NCI-H2171 (cell line): ENCODE data around the gene ADK.
"Not testable (repeated sequence)": the region's sequence is repeated elsewhere in the genome, so short reads cannot be mapped to it uniquely, and the experiment has no call there.

Experiments used
- DNase-seq: peaks from one replicate; lab custom pipeline; 2025; lab: John Stamatoyannopoulos, UW

The ADK gene

GRCh38 chr10:74145133-74145532 lies 5.9 kb upstream of the ADK start:
- DNase-seq: no peak

DNA sequence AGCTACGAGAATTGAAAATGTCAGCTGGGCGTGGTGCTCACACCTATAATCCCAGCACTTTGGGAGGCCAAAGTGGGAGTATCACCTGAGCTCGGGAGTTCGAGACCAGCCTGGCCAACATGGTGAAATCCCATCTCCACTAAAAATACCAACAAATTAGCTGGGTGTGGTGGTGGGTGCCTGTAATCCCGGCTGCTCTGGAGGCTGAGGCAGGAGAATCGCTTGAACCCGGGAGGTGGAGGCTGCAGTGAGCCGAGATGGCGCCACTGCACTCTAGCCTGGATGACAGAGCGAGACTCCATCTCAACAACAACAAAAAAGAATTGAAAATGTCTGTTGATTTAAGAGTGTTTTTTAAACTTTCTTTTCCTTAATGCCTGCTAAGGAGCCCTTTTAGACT lies 4.0 kb upstream of the ADK start:
- not testable (repeated sequence) for DNase-seq

DNA sequence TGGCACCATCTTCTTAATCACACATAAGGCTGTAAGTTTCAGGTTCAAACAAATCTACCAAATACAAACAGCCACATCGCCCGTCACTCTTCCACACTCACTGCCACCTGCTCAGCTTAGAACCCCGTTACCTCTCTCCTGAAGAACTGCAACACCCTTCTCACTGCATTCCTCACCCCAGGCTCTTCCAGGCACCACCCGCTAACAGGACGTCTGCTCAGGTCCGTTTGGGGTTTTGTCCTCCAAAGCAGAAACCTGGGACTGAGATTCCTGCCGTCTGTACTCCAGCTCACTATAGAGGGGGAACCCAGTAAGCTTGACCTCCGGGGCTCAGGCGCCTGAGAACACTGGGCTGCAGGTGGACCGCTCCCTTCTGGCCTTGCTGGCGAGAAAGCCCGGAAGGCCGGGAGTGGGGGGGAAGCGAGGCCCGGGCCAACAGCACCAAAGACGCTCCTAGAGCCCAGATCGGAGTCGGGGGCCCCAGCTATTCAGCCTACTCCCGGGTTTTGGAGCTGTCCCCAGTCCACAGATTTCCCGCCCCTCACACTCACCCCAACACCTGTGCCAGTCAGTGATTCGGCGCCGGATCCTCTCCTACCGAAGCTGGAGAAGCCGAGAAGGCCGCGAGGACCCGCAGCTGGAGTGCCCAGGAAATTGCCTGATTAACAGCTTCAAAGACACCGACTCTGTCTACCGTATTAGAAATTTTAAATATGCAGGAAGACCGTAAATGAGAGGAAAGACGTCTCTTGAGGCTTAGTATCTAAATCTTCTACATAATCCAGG lies 624 bp upstream of the ADK start, which contains the start of gene AP3M1:
AP3M1 (minus strand) TSS at position 625 of the 786 bp plus-strand sequence. CDS start 12,449 bp downstream, outside the sequence.
- peak; percentile 78 for DNase-seq

GRCh38 chr10:74151879-74152722 lies 1.1 kb downstream of the ADK start:
- no peak for DNase-seq

- no peak for DNase-seq
These were observed 2.1 kb downstream of the ADK start for GRCh38 chr10:74153123-74153522.

DNA sequence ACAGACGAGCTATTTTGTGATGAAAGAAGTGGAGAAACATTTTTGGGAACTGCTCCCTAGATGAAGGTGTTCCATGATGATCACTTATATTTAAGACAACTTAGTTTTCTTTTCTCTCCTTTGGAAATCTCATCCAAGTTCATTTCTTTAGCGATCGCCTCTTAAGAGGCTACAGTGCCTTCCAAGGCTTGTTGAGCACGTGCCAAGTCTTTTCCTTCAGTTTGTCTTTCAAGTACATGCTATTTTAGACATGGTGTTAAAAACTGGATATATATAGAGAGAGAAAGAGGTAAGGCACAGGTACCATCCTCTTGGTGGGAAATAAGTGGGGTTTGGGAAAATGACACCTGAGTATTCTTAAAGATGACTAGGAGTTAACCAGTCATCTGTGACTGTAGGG lies 2.7 kb downstream of the ADK start:
- DNase-seq: no peak

GRCh38 chr10:74156919-74157289 lies 5.9 kb downstream of the ADK start:
- no peak for DNase-seq

GRCh38 chr10:74160013-74160412 lies 9.0 kb downstream of the ADK start:
- no peak for DNase-seq

DNA sequence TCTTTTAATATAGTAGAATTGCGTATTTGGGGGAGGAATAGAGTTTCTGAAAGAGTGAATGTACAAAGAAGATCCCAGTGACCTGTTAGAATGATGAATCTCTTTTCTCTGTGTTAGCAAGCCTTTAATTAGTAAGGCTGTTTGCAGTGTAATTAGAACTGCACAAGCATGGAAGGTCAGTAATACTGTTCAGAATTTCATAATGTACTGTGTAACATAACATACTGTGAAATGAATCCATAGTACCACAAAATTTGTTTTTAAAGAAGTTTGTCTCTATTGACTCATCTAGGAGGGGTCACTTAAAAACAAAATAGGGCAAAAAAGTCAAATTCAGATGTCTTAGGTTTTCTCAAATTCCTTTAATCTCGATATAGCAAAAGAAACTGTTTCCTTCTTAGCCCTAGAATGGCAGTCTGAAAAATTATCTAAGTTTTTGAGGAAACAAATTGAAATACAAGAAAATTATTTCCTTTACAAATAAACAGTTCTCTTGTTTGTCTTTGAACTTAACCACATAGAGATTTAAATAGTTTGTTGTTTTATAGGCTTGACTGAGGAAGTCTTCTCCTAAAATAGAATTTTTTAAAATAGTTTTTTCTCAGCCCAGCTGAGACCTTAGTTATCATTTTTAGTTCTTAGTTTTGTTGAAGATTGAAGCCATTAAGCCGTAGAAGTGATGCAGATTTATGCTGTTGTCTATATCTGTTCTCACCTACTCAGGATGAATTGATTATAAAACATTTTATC lies 12.5 kb downstream of the ADK start:
- DNase-seq: no peak

DNA sequence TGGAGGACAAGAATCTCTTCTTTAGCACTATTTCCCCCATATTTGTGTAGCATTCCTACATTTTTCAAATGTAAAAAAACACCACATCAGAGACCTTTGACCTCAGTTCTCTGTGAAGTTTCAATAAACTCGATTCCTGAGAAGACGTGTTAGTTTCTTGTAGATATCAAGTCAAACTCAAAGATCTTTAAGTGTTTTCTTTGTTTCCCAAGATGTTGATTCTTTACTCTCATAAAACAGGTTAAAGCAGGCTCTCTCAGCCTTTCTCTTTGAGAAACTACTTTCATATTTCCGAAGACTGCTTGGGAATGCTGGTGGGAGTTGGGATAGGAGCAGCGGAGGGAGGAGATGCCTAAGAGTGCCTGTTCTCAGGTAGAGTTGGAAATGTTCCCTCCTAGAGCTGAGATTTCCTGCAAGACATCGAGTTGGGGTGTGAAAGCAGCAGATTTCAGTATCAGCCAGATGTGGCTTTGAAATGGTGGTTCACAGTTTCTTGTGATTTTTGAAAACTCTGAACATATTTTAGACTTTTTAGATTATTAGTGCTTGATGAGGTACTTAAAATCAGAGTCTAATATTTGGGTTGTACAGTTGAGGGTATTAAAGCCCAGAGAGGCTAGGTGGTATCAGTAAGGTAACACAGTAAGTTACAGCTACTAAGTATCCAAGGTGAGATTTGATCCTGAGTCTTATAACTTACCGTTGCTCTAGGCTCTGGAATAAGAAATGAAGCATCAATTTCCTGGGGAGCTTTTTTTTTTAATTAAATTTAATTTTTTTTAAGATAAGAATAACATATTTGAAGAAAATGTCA lies 13.9 kb downstream of the ADK start:
- no peak for DNase-seq

- no peak for DNase-seq
These were observed 14.5 kb downstream of the ADK start for GRCh38 chr10:74165530-74165901.

DNA sequence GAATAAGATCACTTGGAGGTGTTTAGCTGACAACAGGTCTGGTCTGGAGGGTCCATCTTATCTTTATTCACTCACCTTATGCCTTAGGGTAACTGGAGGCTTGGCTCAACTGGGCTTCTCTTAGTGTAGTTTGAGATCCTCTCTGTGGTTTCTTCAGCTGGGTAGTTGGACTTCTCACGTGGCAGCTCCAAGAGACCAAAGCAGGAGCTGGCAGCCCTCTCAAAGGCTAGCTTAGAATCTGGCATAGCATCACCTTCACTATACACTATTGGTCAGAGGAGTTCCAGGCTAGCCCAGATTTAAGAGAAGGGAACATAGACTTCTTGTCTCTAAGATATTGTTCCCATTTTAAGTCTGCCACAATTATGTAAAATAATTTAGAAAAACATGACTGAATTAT lies 16.4 kb downstream of the ADK start:
- DNase-seq: no peak

- no peak for DNase-seq
These were observed 20.6 kb downstream of the ADK start for GRCh38 chr10:74171625-74172024.

GRCh38 chr10:74174521-74174920 lies 23.5 kb downstream of the ADK start:
- DNase-seq: no peak

DNA sequence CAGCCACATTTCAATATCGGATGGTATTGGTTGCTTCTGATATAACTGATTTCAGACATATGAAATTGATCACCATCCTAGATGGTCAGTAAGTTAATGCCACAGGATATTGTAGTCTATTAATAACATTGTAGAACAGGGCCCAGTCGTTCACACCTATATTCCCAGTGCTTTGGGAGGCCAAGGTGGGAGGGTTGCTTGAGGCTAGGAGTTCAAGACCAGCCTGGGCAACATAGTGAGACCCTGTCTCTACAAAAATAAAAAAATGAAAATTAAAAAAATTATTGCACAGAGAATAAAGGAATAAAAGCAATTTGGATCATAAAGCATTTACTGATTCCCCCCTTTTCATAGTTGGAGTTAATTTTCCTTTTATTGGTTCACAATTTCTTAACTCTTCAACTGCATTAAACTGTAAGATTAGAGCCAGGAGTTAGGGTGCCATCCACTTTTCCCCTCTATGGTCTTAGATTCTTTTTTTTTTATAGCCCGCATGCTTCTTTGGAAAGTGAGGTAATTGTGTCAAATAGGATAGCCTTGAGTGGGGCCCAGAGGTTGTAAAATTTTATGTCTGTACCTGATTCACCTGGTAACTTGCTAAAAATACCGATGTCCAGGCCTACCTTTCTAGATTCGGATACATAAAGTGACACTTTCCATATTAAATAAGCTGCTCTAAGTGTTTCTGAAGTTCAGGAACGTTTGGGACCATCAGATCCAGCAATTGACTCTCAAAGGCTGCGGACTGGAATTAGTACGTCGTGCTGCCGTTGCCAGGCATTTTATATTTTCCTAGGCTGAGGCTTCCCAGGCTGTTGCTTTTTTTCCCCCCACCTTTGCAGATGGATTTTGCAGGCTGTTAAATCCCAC lies 24.7 kb downstream of the ADK start:
- DNase-seq: no peak

GRCh38 chr10:74176380-74177139 lies 25.5 kb downstream of the ADK start:
- DNase-seq: peak; percentile 90

GRCh38 chr10:74177140-74177677 lies 26.2 kb downstream of the ADK start:
- DNase-seq: no peak

- no peak for DNase-seq
These were observed 27.2 kb downstream of the ADK start for GRCh38 chr10:74178042-74178791.
